NCI-H128 (cell line): ENCODE measurements around the gene FAM13A.
"Not testable (repeated sequence)": the region's sequence is repeated elsewhere in the genome, so short reads cannot be mapped to it uniquely, and the experiment has no call there.

Experiments used
- DNase-seq: peaks from one replicate; lab custom pipeline; 2025; ENCODE audit not compliant: unreplicated experiment; lab: John Stamatoyannopoulos, UW

The FAM13A gene

GRCh38 chr4:89000844-89001360 is 56.1 kb downstream of the FAM13A start:
- DNase-seq, result no peak

- no peak for DNase-seq
Observed at GRCh38 chr4:89000382-89000781, 56.6 kb downstream of the FAM13A start.

GRCh38 chr4:88999392-88999930 is 57.5 kb downstream of the FAM13A start:
- DNase-seq, result peak; percentile 3

DNA sequence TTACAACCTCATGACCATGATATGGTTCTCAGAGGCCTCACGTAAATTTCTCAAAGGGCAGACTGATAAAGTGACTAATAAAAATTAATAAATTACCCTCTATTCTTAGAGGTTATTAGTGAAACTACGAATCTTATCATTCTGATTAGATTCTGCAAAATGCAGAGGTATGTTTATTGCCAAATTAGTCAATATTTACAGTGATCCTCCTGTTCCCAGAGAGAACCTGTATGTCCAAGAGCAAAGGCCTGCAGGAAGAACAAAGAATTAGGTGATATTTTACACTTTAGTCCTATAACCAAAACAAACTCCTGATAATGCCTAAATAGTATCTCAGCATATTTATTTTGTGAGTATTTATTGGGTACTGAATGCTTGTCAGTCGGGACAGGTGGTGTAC is 58.1 kb downstream of the FAM13A start:
- DNase-seq, result no peak

DNA sequence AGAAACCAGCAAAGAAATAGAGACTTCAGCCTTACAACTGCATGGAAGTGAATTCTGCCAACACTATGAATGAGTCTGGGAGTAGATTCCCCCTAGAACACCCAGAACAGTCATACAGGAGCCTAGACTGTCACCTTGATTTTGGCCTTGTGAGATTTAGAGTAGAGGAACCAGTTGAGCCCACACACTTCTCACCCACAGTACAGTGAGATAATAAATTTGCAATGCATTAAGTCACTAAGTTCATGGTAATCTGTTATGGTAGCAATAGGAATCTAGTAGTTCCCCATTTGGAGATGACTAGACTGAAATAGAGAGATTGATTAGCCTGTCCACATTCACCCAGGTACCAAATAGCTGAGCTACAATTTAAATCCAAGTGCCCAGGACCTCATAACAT is 59.0 kb downstream of the FAM13A start:
- DNase-seq, result no peak

DNA sequence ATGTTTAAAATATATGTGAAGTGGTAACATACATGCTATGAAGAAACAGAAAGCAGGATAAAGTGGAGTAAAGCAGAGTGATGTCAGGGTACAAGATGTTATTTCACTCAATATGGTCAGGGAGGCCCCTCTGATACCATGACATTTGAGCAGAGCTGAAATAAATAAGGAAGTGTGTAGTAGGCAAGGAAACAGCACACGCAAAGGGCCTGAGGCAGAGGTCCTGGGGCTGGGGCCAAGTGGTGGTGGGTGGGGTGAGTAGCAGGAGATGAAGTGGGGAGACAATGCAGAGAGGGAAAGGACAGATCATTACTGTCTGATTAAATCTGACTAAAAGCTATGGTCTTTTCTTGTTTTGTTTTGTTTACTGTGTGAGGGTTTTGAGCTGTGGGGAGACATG is 61.1 kb downstream of the FAM13A start:
- no peak for DNase-seq

DNA sequence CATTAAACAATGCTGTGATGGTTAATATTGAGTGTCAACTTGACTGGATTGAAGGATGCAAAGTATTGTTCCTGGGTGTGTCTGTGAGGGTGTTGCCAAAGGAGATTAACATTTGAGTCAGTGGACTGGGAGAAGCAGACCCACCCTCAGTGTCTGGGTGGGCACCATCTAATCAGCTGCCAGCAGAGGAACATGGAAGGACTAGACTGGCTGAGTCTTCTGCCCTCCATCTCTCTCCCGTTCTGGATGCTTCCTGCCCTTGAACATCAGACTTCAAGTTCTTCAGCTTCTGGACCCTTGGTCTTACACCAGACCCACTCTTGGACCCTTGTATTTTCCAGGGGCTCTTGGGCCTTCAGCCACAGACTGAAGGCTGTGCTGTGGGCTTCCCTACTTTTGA is 61.7 kb downstream of the FAM13A start:
- not testable (repeated sequence) for DNase-seq

GRCh38 chr4:88993246-88993645 is 63.7 kb downstream of the FAM13A start:
- no peak for DNase-seq

GRCh38 chr4:88991746-88992145 is 65.2 kb downstream of the FAM13A start:
- DNase-seq, result no peak

DNA sequence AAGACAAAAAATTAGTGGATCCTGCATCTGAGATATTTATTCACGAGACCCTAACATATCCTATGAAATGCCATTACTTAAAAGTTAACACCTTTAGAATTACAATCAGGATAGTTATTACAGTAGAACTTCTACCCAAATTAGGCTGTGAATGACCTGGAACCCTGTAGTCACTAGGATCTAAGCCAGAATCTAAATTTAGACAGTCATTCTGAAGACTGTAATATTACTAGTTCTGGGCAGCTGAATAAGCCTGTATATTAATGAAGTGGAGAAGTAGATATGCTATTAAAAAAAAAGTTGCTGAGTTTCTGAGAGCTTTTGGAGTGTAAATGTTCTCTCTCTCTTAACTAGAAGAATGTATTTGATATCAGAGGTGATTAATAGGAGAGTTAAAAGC is 67.0 kb downstream of the FAM13A start:
- DNase-seq, result no peak

DNA sequence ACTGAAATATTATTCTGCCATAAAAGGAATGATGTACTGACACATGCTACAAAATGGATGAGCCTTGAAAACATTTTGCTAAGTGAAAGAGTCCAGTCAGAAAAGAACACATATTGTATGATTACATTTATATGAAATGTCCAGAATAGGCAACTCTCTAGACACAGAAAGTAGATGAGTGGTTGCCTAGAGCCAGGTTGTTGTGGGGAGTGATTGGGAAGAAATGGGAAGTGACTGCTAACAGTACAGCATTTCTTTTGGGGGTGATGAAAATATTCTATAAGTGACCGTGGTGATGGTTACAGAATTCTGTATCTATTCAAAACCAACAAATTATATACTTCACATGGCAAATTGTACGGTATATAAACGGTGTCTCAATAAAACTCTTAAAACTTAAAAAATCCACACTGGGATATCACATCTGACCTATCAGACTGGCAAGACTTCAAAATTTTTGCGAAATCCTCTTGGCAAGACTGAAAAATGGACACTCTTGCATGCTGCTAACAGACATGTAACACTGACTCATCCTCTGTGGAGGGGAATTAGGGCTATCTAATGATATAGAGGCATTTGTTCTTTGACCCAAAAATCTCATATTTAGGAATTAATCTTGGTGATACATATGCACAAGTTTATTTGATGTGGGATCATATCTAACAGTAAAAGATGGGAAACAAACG is 71.8 kb downstream of the FAM13A start:
- no peak for DNase-seq

GRCh38 chr4:88982757-88983156 is 74.2 kb downstream of the FAM13A start:
- no peak for DNase-seq

GRCh38 chr4:88981993-88982392 is 75.0 kb downstream of the FAM13A start:
- DNase-seq, result no peak

GRCh38 chr4:88981556-88981955 is 75.4 kb downstream of the FAM13A start:
- DNase-seq, result no peak

- no peak for DNase-seq
Observed at GRCh38 chr4:88979276-88979675, 77.7 kb downstream of the FAM13A start.

GRCh38 chr4:88976775-88977035 is 80.3 kb downstream of the FAM13A start:
- no peak for DNase-seq

GRCh38 chr4:88975958-88976774 is 80.8 kb downstream of the FAM13A start:
- no peak for DNase-seq

DNA sequence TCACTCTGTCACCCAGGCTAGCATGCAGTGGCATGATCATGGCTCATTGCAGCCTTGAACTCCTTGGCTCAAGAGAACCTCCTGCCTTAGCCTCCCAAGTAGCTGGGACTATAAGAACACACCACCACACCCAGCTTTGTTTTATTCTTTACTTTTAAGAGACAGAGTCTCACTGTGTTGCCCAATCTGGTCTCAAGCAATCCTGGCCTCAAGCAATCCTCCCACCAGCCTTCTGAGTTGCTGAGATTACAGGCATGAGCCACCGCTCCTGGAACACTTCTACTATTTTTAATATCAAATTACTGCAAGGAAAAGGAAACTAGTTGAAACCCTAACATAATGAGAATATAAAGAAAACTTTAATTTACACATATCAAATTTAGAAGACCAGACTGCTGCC is 85.4 kb downstream of the FAM13A start:
- no peak for DNase-seq

DNA sequence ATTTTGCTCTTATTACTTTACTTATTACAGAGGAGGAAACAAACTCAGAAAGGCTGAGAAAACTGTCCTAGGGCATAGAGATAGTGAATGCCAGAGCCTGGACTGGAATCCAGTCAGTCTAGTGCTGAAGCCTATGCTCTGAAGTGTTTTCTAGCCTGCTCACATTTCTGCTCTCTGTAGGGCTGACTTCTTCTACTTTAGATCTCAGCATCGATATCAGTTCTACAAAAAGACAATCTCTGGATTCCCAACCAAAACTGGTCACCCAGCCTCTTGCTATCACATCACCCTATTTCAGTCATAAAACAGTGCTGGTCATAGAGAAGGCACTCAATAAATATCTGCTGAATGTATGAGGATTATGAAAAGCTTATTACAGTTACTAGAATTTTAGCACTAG is 87.2 kb downstream of the FAM13A start:
- DNase-seq, result no peak

GRCh38 chr4:88969271-88969670 is 87.7 kb downstream of the FAM13A start:
- DNase-seq, result no peak

- no peak for DNase-seq
Observed at GRCh38 chr4:88967883-88968331, 89.1 kb downstream of the FAM13A start.

- DNase-seq, result no peak
Observed at GRCh38 chr4:88965053-88965452, 91.9 kb downstream of the FAM13A start.
